Activated naive CD4-positive, alpha-beta T cell treated with anti-CD3 and anti-CD28 coated beads, Interleukin-2, amount 50 U/mL, for 24 hours (primary cell): ENCODE data around the gene RNF111.
A peak's percentile ranks its signal among the peaks of the same experiment; 100 is the strongest.
"Not testable (repeated sequence)": the region's sequence is repeated elsewhere in the genome, so short reads cannot be mapped to it uniquely, and the experiment has no call there.

Experiments
- H3K27ac Mint-ChIP-seq: one replicate; pipeline ENCODE4 v1.8.0; 2021; ENCODE audit warnings: mild to moderate bottlenecking, mixed read lengths
- H3K27me3 Mint-ChIP-seq: one replicate; pipeline ENCODE4 v1.8.0; 2021; ENCODE audit warnings: mixed read lengths
- H3K36me3 Mint-ChIP-seq: one replicate; pipeline ENCODE4 v1.8.0; 2021; ENCODE audit warnings: mixed read lengths
- H3K4me1 Mint-ChIP-seq: one replicate; pipeline ENCODE4 v1.8.0; 2021; ENCODE audit warnings: mixed read lengths
- H3K4me3 Mint-ChIP-seq: one replicate; pipeline ENCODE4 v1.8.0; 2021; ENCODE audit warnings: mild to moderate bottlenecking, mixed read lengths
- H3K9me3 Mint-ChIP-seq: one replicate; pipeline ENCODE4 v1.8.0; 2021; ENCODE audit warnings: mixed read lengths

RNF111 gene

GRCh38 chr15:59087731-59088130 is 100.3 kb downstream of the RNF111 start:
- H3K27ac Mint-ChIP-seq, result peak overlapping the region; percentile 43
- H3K9me3 Mint-ChIP-seq, result no peaks in the 10 kb centered on the region
- no peaks in the 10 kb centered on the region for H3K27me3 Mint-ChIP-seq
- no peak overlapping the region for H3K4me3 Mint-ChIP-seq
- peaks cover 18% of the 10 kb centered on the region for H3K36me3 Mint-ChIP-seq
- peaks cover 3% of the 10 kb centered on the region for H3K4me1 Mint-ChIP-seq

GRCh38 chr15:59094077-59094476 is 106.6 kb downstream of the RNF111 start:
- Mint-ChIP-seq H3K9me3 (no peaks in the 10 kb centered on the region), H3K4me3 (no peak overlapping the region), H3K4me1 (peaks cover 5% of the 10 kb centered on the region), H3K27ac (no peak overlapping the region), H3K27me3 (no peaks in the 10 kb centered on the region), H3K36me3 (peaks cover 19% of the 10 kb centered on the region)

GRCh38 chr15:59096429-59096828 is 109.0 kb downstream of the RNF111 start:
- no peak overlapping the region for H3K4me3 Mint-ChIP-seq
- H3K9me3 Mint-ChIP-seq, result no peaks in the 10 kb centered on the region
- no peak overlapping the region for H3K27ac Mint-ChIP-seq
- no peaks in the 10 kb centered on the region for H3K27me3 Mint-ChIP-seq
- H3K4me1 Mint-ChIP-seq, result peaks cover 15% of the 10 kb centered on the region
- peaks cover 15% of the 10 kb centered on the region for H3K36me3 Mint-ChIP-seq

GRCh38 chr15:59099162-59099685 is 111.8 kb downstream of the RNF111 start:
- H3K4me1 Mint-ChIP-seq, result peaks cover 17% of the 10 kb centered on the region
- H3K36me3 Mint-ChIP-seq, result peaks cover 8% of the 10 kb centered on the region
- no peaks in the 10 kb centered on the region for H3K27me3 Mint-ChIP-seq
- no peaks in the 10 kb centered on the region for H3K9me3 Mint-ChIP-seq
- no peak overlapping the region for H3K4me3 Mint-ChIP-seq
- no peak overlapping the region for H3K27ac Mint-ChIP-seq

- Mint-ChIP-seq H3K27me3 (no peaks in the 10 kb centered on the region), H3K4me1 (peaks cover 14% of the 10 kb centered on the region), H3K36me3 (no peaks in the 10 kb centered on the region), H3K9me3 (no peaks in the 10 kb centered on the region), H3K27ac (peak overlapping the region; percentile 91), H3K4me3 (peak overlapping the region; percentile 93)
Measured at GRCh38 chr15:59104602-59104911, 117.1 kb downstream of the RNF111 start.

- peaks cover 9% of the 10 kb centered on the region for H3K4me1 Mint-ChIP-seq
- peak within 1 kb of the TSS; percentile 91 for H3K27ac Mint-ChIP-seq
- H3K9me3 Mint-ChIP-seq, result no peaks in the 10 kb centered on the region
- no peaks in the 10 kb centered on the region for H3K27me3 Mint-ChIP-seq
- no peaks in the 10 kb centered on the region for H3K36me3 Mint-ChIP-seq
- peak within 1 kb of the TSS; percentile 93 for H3K4me3 Mint-ChIP-seq
Measured at GRCh38 chr15:59104912-59105732, 117.7 kb downstream of the RNF111 start, which contains the start of gene CCNB2. Gene CCNB2 (plus strand): TSS chr15:59105146. CDS start chr15:59105269, 123 bp downstream.

GRCh38 chr15:59105854-59106253 is 118.4 kb downstream of the RNF111 start:
- no peaks in the 10 kb centered on the region for H3K9me3 Mint-ChIP-seq
- peaks cover 8% of the 10 kb centered on the region for H3K4me1 Mint-ChIP-seq
- peak overlapping the region; percentile 93 for H3K4me3 Mint-ChIP-seq
- H3K27ac Mint-ChIP-seq, result no peak overlapping the region
- no peaks in the 10 kb centered on the region for H3K36me3 Mint-ChIP-seq
- no peaks in the 10 kb centered on the region for H3K27me3 Mint-ChIP-seq

- H3K27ac Mint-ChIP-seq, result no peak overlapping the region
- no peaks in the 10 kb centered on the region for H3K36me3 Mint-ChIP-seq
- no peaks in the 10 kb centered on the region for H3K4me1 Mint-ChIP-seq
- H3K27me3 Mint-ChIP-seq, result no peaks in the 10 kb centered on the region
- H3K4me3 Mint-ChIP-seq, result no peak overlapping the region
- no peaks in the 10 kb centered on the region for H3K9me3 Mint-ChIP-seq
Measured at GRCh38 chr15:59111251-59111650, 123.8 kb downstream of the RNF111 start.

GRCh38 chr15:59115047-59115446 is 127.6 kb downstream of the RNF111 start:
- Mint-ChIP-seq H3K27ac (no peak overlapping the region), H3K36me3 (no peaks in the 10 kb centered on the region), H3K4me1 (no peaks in the 10 kb centered on the region), H3K4me3 (no peak overlapping the region), H3K9me3 (no peaks in the 10 kb centered on the region), H3K27me3 (no peaks in the 10 kb centered on the region)

- Mint-ChIP-seq H3K27ac (no peak overlapping the region), H3K27me3 (no peaks in the 10 kb centered on the region), H3K4me1 (no peaks in the 10 kb centered on the region), H3K9me3 (no peaks in the 10 kb centered on the region), H3K4me3 (no peak overlapping the region), H3K36me3 (no peaks in the 10 kb centered on the region)
Measured at GRCh38 chr15:59116141-59116540, 128.7 kb downstream of the RNF111 start.

- Mint-ChIP-seq H3K4me1 (no peaks in the 10 kb centered on the region), H3K9me3 (no peaks in the 10 kb centered on the region), H3K27me3 (no peaks in the 10 kb centered on the region), H3K36me3 (no peaks in the 10 kb centered on the region), H3K27ac (no peak overlapping the region), H3K4me3 (no peak overlapping the region)
Measured at GRCh38 chr15:59116771-59117170, 129.3 kb downstream of the RNF111 start.

- H3K36me3 Mint-ChIP-seq, result no peaks in the 10 kb centered on the region
Measured at GRCh38 chr15:59119625-59120024, 132.2 kb downstream of the RNF111 start.

GRCh38 chr15:59120937-59121336 is 133.5 kb downstream of the RNF111 start:
- Mint-ChIP-seq H3K4me3 (no peak overlapping the region), H3K27me3 (no peaks in the 10 kb centered on the region), H3K9me3 (no peaks in the 10 kb centered on the region), H3K27ac (no peak overlapping the region), H3K36me3 (no peaks in the 10 kb centered on the region), H3K4me1 (no peaks in the 10 kb centered on the region)

More at GRCh38 chr15:59119625-59120024, 132.2 kb downstream of the RNF111 start:
- Mint-ChIP-seq H3K4me1 (no peaks in the 10 kb centered on the region), H3K27ac (no peak overlapping the region), H3K4me3 (no peak overlapping the region), H3K9me3 (no peaks in the 10 kb centered on the region), H3K27me3 (no peaks in the 10 kb centered on the region)

- Mint-ChIP-seq H3K9me3 (no peaks in the 10 kb centered on the region), H3K4me1 (no peaks in the 10 kb centered on the region), H3K4me3 (no peak overlapping the region), H3K27me3 (no peaks in the 10 kb centered on the region), H3K27ac (no peak overlapping the region), H3K36me3 (peaks cover 1% of the 10 kb centered on the region)
Measured at GRCh38 chr15:59124261-59124660, 136.8 kb downstream of the RNF111 start.

GRCh38 chr15:59125683-59126082 is 138.2 kb downstream of the RNF111 start:
- H3K9me3 Mint-ChIP-seq, H3K36me3 Mint-ChIP-seq, H3K4me1 Mint-ChIP-seq, H3K27me3 Mint-ChIP-seq, H3K27ac Mint-ChIP-seq, H3K4me3 Mint-ChIP-seq: not testable (repeated sequence)

GRCh38 chr15:59127255-59127654 is 139.8 kb downstream of the RNF111 start:
- not testable (repeated sequence) for H3K4me3 Mint-ChIP-seq, H3K36me3 Mint-ChIP-seq

GRCh38 chr15:59131456-59131855 is 144.0 kb downstream of the RNF111 start:
- Mint-ChIP-seq H3K27me3 (no peaks in the 10 kb centered on the region), H3K4me1 (no peaks in the 10 kb centered on the region), H3K36me3 (peaks cover 4% of the 10 kb centered on the region), H3K27ac (no peak overlapping the region), H3K4me3 (no peak overlapping the region), H3K9me3 (peaks cover 6% of the 10 kb centered on the region)

More at GRCh38 chr15:59127255-59127654, 139.8 kb downstream of the RNF111 start:
- H3K27ac Mint-ChIP-seq, H3K9me3 Mint-ChIP-seq, H3K27me3 Mint-ChIP-seq, H3K4me1 Mint-ChIP-seq: not testable (repeated sequence)
